Iris pigment epithelial cell (primary cell): ENCODE measurements around the gene STK39.
"Not testable (repeated sequence)": the region's sequence is repeated elsewhere in the genome, so short reads cannot be mapped to it uniquely, and the experiment has no call there.

Experiments
- DNase-seq: peaks from one replicate; pipeline ENCODE4 v3.0.0-alpha.2; 2011; ENCODE audit warnings: low read depth

STK39 gene

DNA sequence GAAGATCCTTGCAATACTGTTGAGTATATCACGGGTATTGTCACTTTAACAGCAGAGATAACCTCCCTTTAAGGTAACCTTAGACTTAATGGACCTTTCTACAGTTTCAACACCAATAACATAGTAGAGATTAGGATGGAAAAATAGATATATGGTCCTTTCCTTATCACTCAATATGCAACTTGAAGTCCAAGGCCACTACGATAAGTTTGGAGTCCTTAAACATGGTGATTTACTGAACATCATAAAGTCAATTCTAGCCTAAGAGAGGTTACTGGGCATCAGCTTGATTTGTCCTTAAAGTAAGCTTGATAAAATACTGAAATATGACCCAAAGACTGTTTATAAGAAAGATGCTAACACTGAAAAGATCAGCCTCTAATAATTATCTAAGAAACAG is 203.2 kb downstream of the STK39 start:
- DNase-seq: no peak

GRCh38 chr2:168042127-168042824 is 205.1 kb downstream of the STK39 start:
- DNase-seq: not testable (repeated sequence)

DNA sequence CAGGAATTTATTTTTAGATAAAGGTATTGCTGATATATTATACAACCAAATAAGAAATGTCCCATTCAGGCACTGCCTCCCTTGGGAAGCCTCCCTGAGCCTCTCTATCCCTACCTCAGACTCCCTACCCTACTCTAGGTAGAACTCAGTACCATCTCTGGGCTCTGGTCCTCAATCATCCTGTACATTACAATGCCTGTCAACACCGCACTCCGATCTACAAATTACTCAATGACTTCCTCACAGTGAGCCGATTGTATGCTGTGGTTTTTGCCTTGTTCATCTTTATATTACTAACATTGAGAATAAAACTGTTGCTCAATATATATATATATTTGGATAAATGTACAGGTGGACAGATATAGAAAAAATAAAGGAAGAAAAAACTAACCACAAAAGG is 207.5 kb downstream of the STK39 start:
- no peak for DNase-seq

DNA sequence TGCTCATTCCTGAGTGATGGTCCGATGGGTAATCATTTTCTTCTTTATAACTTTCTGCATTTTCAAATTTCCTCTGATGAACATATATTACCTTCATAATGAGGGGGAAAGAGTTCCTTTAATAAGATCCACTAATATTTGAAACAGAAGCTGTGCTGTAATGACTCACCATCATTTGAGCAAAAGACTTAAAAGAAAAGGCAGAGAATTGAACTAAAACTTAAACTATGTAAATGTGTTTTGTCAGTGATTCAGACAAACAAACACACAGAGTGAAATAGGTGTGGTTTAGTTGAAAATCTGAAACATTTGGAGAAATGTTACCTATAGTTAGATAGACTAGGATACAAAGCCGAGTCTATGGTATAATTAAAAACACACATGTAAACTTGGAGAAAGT is 209.6 kb downstream of the STK39 start:
- DNase-seq: peak; percentile 31

- DNase-seq: no peak
Observed at GRCh38 chr2:168035458-168035857, 211.9 kb downstream of the STK39 start.

DNA sequence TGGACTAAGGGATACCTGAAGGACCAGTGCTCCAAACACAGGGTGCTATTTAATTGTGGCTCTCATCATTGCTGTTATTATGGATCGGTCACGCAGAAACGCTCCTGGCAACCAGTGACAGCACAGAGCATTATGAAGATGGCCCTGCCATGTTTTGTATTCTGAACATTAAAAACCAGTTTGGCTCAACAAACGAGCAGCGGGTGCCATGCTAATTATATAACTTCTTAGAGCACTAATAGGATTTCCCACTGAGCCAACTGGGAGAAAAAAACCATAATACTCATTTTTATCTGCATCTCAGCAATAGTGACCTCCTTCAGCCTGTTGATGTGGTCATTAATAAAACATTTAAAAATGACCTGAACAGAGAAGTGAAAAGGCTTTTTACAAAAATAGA is 212.8 kb downstream of the STK39 start:
- no peak for DNase-seq

- no peak for DNase-seq
Observed at GRCh38 chr2:168033966-168034365, 213.4 kb downstream of the STK39 start.

GRCh38 chr2:168032091-168032490 is 215.3 kb downstream of the STK39 start:
- DNase-seq: peak; percentile 41

- DNase-seq: peak; percentile 91
Observed at GRCh38 chr2:168030862-168031624, 216.4 kb downstream of the STK39 start.

GRCh38 chr2:168029071-168029470 is 218.3 kb downstream of the STK39 start:
- no peak for DNase-seq

DNA sequence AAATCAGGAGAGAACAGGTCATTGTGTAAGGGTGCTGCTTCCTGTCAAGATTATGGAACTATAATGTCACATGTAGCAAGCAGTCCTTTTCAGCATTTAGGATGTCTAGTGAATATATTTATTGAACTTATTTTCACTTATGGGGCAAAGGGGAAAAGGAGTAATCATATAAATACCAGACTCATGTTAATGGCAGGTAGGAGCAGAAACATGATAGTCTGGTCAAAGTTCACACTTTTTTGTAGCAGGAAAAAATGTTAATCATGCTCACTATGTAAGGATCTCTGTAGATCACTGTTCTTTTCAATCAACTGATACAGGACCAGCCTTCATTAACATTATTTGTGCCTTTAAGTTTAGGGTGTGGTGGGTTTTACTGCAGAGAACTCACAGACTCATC is 219.0 kb downstream of the STK39 start:
- no peak for DNase-seq

- no peak for DNase-seq
Observed at GRCh38 chr2:168025487-168026202, 221.8 kb downstream of the STK39 start.

DNA sequence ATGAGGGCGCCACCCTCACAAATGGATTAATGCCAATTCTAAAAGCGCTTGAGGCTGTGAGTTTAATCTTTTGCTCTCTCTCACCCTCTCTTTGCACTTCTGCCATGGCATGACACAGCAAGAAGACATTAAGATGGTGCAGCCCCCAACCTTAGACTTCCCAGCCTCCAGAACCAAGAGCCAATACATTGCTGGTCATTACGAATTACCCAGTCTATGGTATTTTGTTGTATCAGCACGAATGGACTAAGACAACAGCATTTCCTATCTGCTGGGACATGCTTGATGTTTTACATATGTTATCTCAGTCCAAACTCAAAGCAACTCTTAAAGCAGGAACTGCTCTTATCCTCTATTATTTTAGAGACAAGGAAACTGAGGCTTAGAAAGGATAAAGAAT is 222.9 kb downstream of the STK39 start:
- no peak for DNase-seq

GRCh38 chr2:168021800-168022587 is 225.4 kb downstream of the STK39 start:
- no peak for DNase-seq

- DNase-seq: no peak
Observed at GRCh38 chr2:168015274-168015953, 232.0 kb downstream of the STK39 start.

- no peak for DNase-seq
Observed at GRCh38 chr2:168009900-168010299, 237.5 kb downstream of the STK39 start.

- DNase-seq: no peak
Observed at GRCh38 chr2:168008646-168009195, 238.7 kb downstream of the STK39 start.

- no peak for DNase-seq
Observed at GRCh38 chr2:168006498-168006897, 240.9 kb downstream of the STK39 start.

DNA sequence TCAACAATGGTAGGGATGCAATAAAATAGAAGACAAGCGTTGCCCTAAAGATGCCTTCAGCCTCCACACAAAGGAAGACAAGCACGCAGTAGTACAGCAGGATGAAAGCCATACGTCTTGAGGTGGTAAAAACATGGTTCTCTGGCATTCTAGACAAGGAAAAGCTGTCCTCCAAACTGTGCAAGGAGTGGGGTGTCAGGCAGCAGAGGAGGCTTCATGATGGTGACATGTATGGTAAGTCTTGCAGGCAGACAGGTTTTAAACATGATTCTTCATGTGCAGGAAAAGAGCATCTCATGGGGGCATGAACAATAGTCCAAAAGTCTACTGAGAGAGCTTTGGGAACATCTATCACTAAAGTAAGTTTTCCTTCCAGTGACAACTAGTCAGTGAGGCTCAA is 241.8 kb downstream of the STK39 start:
- no peak for DNase-seq

- no peak for DNase-seq
Observed at GRCh38 chr2:168003876-168004275, 243.5 kb downstream of the STK39 start.

GRCh38 chr2:168002021-168002553 is 245.3 kb downstream of the STK39 start:
- peak; percentile 69 for DNase-seq
